H1 (cell line): Measurements from ENCODE around the gene RPS15. TPM values are rescaled to one million over a fixed set of nuclear protein-coding genes. Genes with fewer than 3 reads are reported as not detected.

ENCODE experiments used
- BCL11A ChIP-seq, 2 experiments: IDR thresholded peaks; one replicate each; pipeline ENCODE4 v1.6.1; 2011; ENCODE audit warnings: low read depth in 2 of 2, low read length in 2 of 2, mild to moderate bottlenecking in 2 of 2
- CHD7 ChIP-seq: fragments of 300-600 bp; sonication (generic); IDR thresholded peaks from 2 replicates; pipeline ENCODE4 v1.7.1; 2012; ENCODE audit warnings: low read length, moderate library complexity, mild to moderate bottlenecking, inconsistent platforms; ENCODE audit not compliant: insufficient replicate concordance
- polyA plus RNA-seq, 7 experiments: library from polyadenylated mRNA; depleted of rRNA in 3 of 7; stranded (reverse) in 5 of 7; unstranded in 2 of 7; fragments of >200 nt in 5 of 7; fragments of 200-250 nt in 2 of 7; gene quantifications; 1 replicate in 5 of 7; 2 replicates in 1 of 7; 4 replicates in 1 of 7; pipeline versions ENCODE4 v1.2.1 to v1.2.3, GENCODE V29; 2011 to 2013; ENCODE audit warnings: missing spikeins in 2 of 7, mixed read lengths in 2 of 7
- total RNA-seq: library from RNA; stranded (reverse); fragmentation: NEBNext Ultra II Directional; extraction: Animal tissue kit (Norgen Biotek cat#: 25700); gene quantifications from 2 replicates; pipeline ENCODE4 v1.2.1, GENCODE V29; 2021

Gene RPS15
- total and polyA plus RNA-seq, 2 of the 8 experiments (the other 6 are each of a cell fraction or from before 2014, with no cell fraction given): 1,562 to 3,890 TPM

DNA sequence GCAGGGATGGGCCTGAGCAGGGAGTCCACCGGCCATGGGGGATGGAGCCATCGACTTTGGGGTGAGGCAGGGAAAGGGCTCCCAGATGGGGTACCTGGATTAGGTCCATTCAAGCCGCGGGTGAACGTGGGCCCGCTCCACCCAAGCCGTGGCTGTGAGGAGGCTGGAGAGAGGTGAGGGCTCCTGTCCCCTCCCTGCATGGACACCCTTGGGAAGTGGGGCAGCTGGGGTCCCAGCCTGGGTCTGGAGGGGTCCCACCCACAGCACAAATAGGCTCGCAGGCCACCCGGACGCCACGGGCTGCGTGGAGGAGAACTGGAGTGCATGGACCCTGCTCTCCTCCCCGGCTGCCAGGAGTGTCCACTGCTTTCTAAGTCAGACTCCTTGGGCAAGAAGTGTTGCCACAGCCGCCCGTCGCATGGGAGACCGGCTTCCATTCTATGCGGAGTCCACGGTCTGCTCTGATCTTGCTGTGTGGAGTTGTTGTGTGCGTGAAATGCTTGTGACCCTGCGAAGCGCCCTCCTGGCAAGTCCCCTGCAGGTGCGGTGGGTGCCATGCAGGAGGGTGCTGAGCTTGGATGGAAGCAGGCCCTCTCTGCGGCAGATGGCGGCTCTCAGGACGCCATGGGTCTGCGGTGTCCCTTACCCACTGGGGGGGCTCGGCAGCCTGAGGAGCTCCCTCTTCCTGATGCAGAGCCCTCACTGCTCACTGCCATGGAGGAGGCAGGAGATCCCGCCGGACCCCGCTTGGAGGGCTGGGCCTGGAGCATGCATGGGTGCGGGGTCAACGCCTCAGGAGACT, 28.8 kb upstream of the RPS15 start (continued):
- TF ChIP-seq CHD7 (no peak), BCL11A (IDR thresholded peaks at IDR 0.05; ENCODE audit: low read depth in 2 of 2, low read length in 2 of 2) (no peak)
